Lower leg skin (tissue), 3 donors: ENCODE measurements around the gene NEDD9.

Source experiments
- POLR2A ChIP-seq, 2 donors: fragments of 450-650 bp; IDR thresholded peaks; one replicate each; pipeline ENCODE4 v1.6.1; 2016 to 2017; ENCODE audit warnings: antibody characterized with exemption in 2 of 2, mild to moderate bottlenecking in 1 of 2, moderate library complexity in 1 of 2
- TF ChIP-seq, protein P1 (sequence below), 3 donors: fragments of 450-650 bp; IDR thresholded peaks; one replicate each; pipeline ENCODE4 v1.5.1; 2016; ENCODE audit warnings: antibody characterized with exemption in 3 of 3, mild to moderate bottlenecking in 3 of 3, moderate library complexity in 2 of 3

DNA sequence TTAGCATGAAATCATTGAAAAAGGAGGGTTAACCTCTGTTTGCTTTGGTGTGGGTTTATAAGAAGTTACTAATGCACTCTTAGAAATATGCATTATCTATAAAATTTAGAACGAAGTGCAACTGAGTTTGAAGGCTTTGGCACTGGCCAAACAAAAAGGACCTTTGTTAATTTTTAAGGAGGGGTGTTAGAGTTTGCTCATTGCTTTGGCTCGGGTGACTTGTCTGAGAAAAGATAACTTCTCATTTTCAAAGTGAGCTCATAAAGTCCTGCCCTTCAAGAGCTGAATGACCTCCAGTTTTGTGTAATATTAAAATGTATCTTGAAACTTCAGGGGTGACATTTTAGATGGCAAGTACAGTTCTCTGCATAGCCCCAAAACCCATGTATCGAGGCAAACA is 25.9 kb downstream of the NEDD9 start:
- TF ChIP-seq, protein P1, sequence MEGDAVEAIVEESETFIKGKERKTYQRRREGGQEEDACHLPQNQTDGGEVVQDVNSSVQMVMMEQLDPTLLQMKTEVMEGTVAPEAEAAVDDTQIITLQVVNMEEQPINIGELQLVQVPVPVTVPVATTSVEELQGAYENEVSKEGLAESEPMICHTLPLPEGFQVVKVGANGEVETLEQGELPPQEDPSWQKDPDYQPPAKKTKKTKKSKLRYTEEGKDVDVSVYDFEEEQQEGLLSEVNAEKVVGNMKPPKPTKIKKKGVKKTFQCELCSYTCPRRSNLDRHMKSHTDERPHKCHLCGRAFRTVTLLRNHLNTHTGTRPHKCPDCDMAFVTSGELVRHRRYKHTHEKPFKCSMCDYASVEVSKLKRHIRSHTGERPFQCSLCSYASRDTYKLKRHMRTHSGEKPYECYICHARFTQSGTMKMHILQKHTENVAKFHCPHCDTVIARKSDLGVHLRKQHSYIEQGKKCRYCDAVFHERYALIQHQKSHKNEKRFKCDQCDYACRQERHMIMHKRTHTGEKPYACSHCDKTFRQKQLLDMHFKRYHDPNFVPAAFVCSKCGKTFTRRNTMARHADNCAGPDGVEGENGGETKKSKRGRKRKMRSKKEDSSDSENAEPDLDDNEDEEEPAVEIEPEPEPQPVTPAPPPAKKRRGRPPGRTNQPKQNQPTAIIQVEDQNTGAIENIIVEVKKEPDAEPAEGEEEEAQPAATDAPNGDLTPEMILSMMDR (IDR thresholded peaks at IDR 0.05), result no peak
- no peak for TF ChIP-seq POLR2A (IDR thresholded peaks at IDR 0.05)
